Mesenteric fat pad (tissue), 1 donor: ENCODE measurements around the gene METTL25B. TPM values are rescaled to one million over a fixed set of nuclear protein-coding genes. Genes with fewer than 3 reads are reported as not detected.
A peak's percentile ranks its signal among the peaks of the same experiment; 100 is the strongest.

ENCODE experiments used
- DNase-seq: peaks from one replicate; pipeline ENCODE4 v3.0.0-alpha.2; 2020; ENCODE audit warnings: low spot score
- long read RNA-seq: library from polyadenylated mRNA; unstranded; transcript quantifications from one replicate; pipeline ENCODE4 v2.0.0, GENCODE V29; 2020
- total RNA-seq: library from RNA; stranded (reverse); fragmentation: NEBNext Ultra II Directional; extraction: Animal tissue kit (Norgen Biotek cat#: 25700); gene quantifications from one replicate; pipeline ENCODE4 v1.2.1, GENCODE V29; 2021
- donor health status: DM: yes; HTN: yes; CAD: no.

Gene METTL25B
- total RNA-seq = 20.0 TPM
- long read RNA-seq, transcript RRNAD1-201 (8 exons, 2,254 nt) = major isoform, 9 of 23 reads
- long read RNA-seq, partial matches to known transcripts = 0 of 23 reads
- long read RNA-seq, other reads (novel, unspliced or antisense) = 12 of 23 reads

GRCh38 chr1:156727926-156728598, at the start of gene METTL25B:
METTL25B (plus strand) TSS chr1:156728469; CDS start chr1:156729105, 636 bp downstream.
- DNase-seq = peak; percentile 95

DNA sequence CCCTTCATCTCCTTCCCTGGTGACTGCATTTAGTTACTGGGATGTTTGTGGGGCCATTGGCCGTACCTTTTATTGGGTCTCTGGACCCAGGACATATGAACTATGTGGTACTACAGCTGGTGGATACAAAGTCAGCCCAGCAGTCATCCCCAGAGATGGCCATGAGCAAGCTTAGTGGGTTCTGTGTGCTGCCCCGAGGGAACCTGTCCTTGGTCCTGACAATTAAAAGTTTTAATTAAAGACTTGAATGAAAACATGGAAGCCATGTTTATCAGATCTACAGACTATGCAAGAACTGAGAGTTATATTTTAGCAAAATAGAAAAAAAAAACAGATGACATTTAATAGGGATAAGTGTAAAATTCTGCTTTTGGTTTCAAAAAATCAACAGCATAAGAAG, 48.2 kb upstream of the METTL25B start:
- no peak for DNase-seq

- DNase-seq = no peak
Measured at GRCh38 chr1:156681196-156681960, 46.9 kb upstream of the METTL25B start.

DNA sequence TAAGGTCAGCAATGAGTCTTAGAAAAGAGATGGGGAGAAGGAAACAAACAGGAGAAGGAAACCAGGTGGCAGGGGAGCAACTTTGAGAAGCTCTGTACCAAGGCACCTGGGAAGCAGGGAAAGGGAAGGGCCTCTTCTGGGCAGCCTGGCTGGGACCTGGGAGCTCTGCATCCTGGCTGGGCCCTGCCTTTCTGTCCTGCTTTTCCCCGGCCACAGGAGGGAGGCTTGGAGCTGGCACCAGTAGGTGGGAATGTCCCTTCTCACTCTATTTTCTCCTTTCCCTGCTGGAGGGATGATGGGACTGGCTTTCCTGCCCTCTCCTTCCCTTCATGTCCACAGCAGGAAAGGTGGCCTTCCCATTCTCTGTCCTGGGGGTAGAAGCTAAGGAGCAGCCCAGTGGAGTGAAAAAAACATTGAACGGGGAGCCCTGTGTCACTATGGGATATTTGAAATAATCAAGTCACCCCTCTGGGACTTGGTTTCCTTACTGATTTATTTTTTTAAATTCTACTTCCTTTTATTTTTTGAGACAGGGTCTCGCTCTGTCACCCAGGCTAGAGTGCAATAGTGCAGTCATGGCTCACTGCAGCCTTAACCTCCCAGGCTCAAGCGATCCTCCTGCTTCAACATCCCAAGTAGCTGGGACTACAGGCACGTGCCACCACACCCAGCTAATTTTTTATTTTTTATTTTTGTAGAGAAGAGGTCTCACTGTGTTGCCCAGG, 45.9 kb upstream of the METTL25B start:
- DNase-seq = no peak

- no peak for DNase-seq
Measured at GRCh38 chr1:156684227-156684782, 44.0 kb upstream of the METTL25B start.

- no peak for DNase-seq
Measured at GRCh38 chr1:156689035-156689952, 39.0 kb upstream of the METTL25B start.

GRCh38 chr1:156689953-156690674, 38.2 kb upstream of the METTL25B start:
- no peak for DNase-seq

DNA sequence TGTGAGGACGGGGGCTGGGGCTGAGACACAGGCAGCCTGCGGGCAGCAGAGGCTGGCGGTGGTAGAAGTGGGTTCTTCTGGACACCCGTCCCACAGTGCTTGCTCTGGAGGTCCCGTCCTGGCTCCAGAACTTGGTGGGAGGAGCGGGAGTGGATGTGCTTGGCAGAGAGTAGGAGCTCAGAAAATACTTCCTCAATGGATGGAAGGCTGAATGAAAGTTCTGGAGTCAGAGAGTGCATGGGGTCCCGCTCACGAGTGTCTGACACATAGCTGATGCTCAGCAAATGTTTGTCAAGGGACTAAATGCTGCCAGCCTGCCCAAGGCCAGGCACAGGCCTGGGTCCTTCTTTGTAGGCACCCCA, 37.6 kb upstream of the METTL25B start:
- no peak for DNase-seq

DNA sequence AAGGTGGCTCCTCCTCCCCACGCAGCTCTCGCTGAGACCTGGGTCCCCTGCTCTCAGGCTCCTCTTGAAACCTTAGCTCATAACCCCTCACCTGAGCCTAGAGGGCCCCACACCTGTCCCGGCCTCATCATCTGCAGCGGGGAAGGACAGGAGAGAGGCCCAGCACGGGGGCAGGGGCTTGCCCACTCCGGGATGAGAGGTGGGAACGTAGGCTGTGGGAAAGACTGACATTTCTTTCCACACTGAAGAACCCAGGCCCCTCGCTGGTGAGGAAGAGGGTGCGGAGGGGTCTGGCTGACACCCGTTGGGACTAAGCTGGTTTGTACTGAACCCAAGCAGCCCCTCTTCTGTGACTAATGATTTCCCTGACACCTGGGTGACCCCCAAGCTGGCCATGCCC, 37.1 kb upstream of the METTL25B start:
- DNase-seq = no peak

DNA sequence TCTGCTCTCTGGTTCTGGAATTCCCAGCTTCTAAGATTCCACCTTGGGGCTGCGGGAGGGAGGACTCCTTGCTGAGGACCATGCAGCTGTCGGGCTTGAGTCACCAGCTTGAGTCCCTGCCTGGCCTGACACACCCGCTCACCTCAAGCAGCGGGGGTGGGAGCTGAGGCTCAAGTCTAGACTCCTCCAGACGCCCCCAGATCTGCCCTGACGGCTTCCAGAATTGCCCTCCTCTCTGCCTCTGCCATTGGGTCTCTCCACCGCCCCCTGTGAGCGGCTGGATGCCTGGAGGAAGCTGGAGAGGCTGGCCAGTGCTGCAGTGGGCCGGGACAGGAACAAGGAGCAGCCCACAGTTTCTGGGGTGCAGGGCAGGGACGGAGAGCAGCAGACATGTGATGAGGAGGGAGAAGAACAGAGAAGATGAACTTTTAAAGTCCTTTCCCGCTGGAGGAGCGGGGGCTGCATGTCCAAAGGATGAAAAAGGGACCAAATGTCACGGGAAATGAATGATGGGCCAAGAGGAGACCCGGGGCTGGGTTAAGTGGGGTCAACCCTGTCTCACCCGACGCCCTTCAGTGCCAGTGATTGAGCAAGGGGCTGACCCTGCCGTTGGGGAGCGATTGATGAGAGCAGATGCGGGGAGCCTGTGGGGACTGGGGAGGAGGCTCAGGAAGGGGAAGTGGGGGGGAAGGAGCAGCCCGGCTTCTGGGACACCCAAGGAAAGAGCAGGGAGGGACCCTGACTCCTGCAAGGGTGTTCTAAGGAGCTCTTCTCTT, 36.4 kb upstream of the METTL25B start:
- DNase-seq = no peak

GRCh38 chr1:156692441-156692924, 35.8 kb upstream of the METTL25B start:
- DNase-seq = no peak

- no peak for DNase-seq
Measured at GRCh38 chr1:156692925-156693847, 35.1 kb upstream of the METTL25B start.

GRCh38 chr1:156693848-156694689, 34.2 kb upstream of the METTL25B start:
- DNase-seq = no peak

- DNase-seq = no peak
Measured at GRCh38 chr1:156694690-156694962, 33.6 kb upstream of the METTL25B start.

- DNase-seq = no peak
Measured at GRCh38 chr1:156696755-156697154, 31.5 kb upstream of the METTL25B start.

DNA sequence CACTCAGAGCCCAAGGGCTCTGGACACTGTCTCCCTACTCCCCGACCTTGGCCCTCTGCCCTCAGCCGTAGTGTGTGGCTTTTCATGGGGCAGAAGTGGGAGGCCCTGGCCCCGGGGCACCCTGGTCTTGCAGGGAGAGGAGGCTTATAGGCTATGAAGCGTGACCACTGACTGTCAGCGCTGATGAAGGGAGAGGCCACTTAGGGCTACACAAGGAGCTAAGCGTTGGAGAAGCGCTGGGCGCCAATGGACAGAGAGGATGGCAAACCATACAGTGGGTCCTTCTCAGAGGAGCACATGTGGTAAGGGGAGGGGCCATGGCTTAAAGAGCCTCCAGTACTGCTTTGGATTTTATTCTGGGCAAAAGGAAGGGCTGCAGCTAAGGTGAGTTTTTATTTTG, 30.8 kb upstream of the METTL25B start:
- DNase-seq = no peak

GRCh38 chr1:156698995-156699394, 29.3 kb upstream of the METTL25B start:
- no peak for DNase-seq
